Measurements from ENCODE around the gene ZNF776.

GRCh38 chr19:57719424-57719823 lies 27.2 kb upstream of the ZNF776 start:
- TF ChIP-seq, protein P1, sequence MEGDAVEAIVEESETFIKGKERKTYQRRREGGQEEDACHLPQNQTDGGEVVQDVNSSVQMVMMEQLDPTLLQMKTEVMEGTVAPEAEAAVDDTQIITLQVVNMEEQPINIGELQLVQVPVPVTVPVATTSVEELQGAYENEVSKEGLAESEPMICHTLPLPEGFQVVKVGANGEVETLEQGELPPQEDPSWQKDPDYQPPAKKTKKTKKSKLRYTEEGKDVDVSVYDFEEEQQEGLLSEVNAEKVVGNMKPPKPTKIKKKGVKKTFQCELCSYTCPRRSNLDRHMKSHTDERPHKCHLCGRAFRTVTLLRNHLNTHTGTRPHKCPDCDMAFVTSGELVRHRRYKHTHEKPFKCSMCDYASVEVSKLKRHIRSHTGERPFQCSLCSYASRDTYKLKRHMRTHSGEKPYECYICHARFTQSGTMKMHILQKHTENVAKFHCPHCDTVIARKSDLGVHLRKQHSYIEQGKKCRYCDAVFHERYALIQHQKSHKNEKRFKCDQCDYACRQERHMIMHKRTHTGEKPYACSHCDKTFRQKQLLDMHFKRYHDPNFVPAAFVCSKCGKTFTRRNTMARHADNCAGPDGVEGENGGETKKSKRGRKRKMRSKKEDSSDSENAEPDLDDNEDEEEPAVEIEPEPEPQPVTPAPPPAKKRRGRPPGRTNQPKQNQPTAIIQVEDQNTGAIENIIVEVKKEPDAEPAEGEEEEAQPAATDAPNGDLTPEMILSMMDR (optimal IDR thresholded peaks at IDR 0.05 in 1 of 3, IDR thresholded peaks at IDR 0.05 in 1 of 3, conservative IDR thresholded peaks at IDR 0.05 in 1 of 3; ENCODE audit: extremely low read depth in 1 of 3, insufficient read depth in 2 of 3, low read length in 3 of 3): no peak
- TF ChIP-seq EZH2 (IDR thresholded peaks at IDR 0.05; ENCODE audit: low read length): no peak

Measured in keratinocyte (primary cell).